ENCODE measurements around the gene MAST4.

The MAST4 gene

GRCh38 chr5:67026278-67026677 is 430.1 kb downstream of the MAST4 start:
- no peak for TF ChIP-seq CTCF (conservative IDR thresholded peaks at IDR 0.05; ENCODE audit: low read length)
- H3K4me3 ChIP-seq (ENCODE audit: low read length) = no peak overlapping the region
- DNase-seq (ENCODE audit: low read depth) = no peak

GRCh38 chr5:67027171-67027570 is 431.0 kb downstream of the MAST4 start:
- no peak for TF ChIP-seq CTCF (conservative IDR thresholded peaks at IDR 0.05; ENCODE audit: low read length)
- H3K4me3 ChIP-seq (ENCODE audit: low read length) = no peak overlapping the region
- no peak for DNase-seq (ENCODE audit: low read depth)

- H3K4me3 ChIP-seq (ENCODE audit: low read length) = no peak overlapping the region
- TF ChIP-seq CTCF (conservative IDR thresholded peaks at IDR 0.05; ENCODE audit: low read length) = no peak
- peak; percentile 30 for DNase-seq (ENCODE audit: low read depth)
These were observed 432.2 kb downstream of the MAST4 start for GRCh38 chr5:67028371-67028770.

- no peak for TF ChIP-seq CTCF (conservative IDR thresholded peaks at IDR 0.05; ENCODE audit: low read length)
- no peak for DNase-seq (ENCODE audit: low read depth)
- no peak overlapping the region for H3K4me3 ChIP-seq (ENCODE audit: low read length)
These were observed 432.7 kb downstream of the MAST4 start for GRCh38 chr5:67028941-67029340.

- DNase-seq (ENCODE audit: low read depth) = no peak
- TF ChIP-seq CTCF (conservative IDR thresholded peaks at IDR 0.05; ENCODE audit: low read length) = no peak
- H3K4me3 ChIP-seq (ENCODE audit: low read length) = no peak overlapping the region
These were observed 433.3 kb downstream of the MAST4 start for GRCh38 chr5:67029481-67029880.

GRCh38 chr5:67030289-67031056 is 434.3 kb downstream of the MAST4 start:
- no peak overlapping the region for H3K4me3 ChIP-seq (ENCODE audit: low read length)
- DNase-seq (ENCODE audit: low read depth) = peak; percentile 78
- TF ChIP-seq CTCF (conservative IDR thresholded peaks at IDR 0.05; ENCODE audit: low read length) = no peak

- no peak for TF ChIP-seq CTCF (conservative IDR thresholded peaks at IDR 0.05; ENCODE audit: low read length)
- DNase-seq (ENCODE audit: low read depth) = no peak
- H3K4me3 ChIP-seq (ENCODE audit: low read length) = no peak overlapping the region
These were observed 434.9 kb downstream of the MAST4 start for GRCh38 chr5:67031057-67031443.
